ENCODE data around the gene CFAP57.

The CFAP57 gene

GRCh38 chr1:43273708-43274107 is 101.6 kb downstream of the CFAP57 start:
- no peak for DNase-seq (ENCODE audit: extremely low read depth, low read depth)

GRCh38 chr1:43274125-43274803 is 102.1 kb downstream of the CFAP57 start:
- DNase-seq (ENCODE audit: extremely low read depth, low read depth) = no peak
- TF ChIP-seq CTCF (IDR thresholded peaks at IDR 0.05; ENCODE audit: low read depth, low read length) = no peak

More at GRCh38 chr1:43273708-43274107, 101.6 kb downstream of the CFAP57 start:
- TF ChIP-seq CTCF (IDR thresholded peaks at IDR 0.05; ENCODE audit: low read depth, low read length) = no peak

- no peak for TF ChIP-seq CTCF (IDR thresholded peaks at IDR 0.05; ENCODE audit: low read depth, low read length)
- DNase-seq (ENCODE audit: extremely low read depth, low read depth) = no peak
Measured at GRCh38 chr1:43274804-43275180, 102.7 kb downstream of the CFAP57 start.

- no peak for DNase-seq (ENCODE audit: extremely low read depth, low read depth)
- no peak for TF ChIP-seq CTCF (IDR thresholded peaks at IDR 0.05; ENCODE audit: low read depth, low read length)
Measured at GRCh38 chr1:43275826-43276620, 103.9 kb downstream of the CFAP57 start.

- no peak for DNase-seq (ENCODE audit: extremely low read depth, low read depth)
- TF ChIP-seq CTCF (IDR thresholded peaks at IDR 0.05; ENCODE audit: low read depth, low read length) = no peak
Measured at GRCh38 chr1:43276673-43277072, 104.5 kb downstream of the CFAP57 start.

- DNase-seq (ENCODE audit: extremely low read depth, low read depth) = no peak
- TF ChIP-seq CTCF (IDR thresholded peaks at IDR 0.05; ENCODE audit: low read depth, low read length) = no peak
Measured at GRCh38 chr1:43277116-43277876, 105.2 kb downstream of the CFAP57 start.

GRCh38 chr1:43279161-43279560 is 107.0 kb downstream of the CFAP57 start:
- DNase-seq (ENCODE audit: extremely low read depth, low read depth) = no peak
- no peak for TF ChIP-seq CTCF (IDR thresholded peaks at IDR 0.05; ENCODE audit: low read depth, low read length)

All from AG09319 (cell line).